Peyer's patch (tissue), 4 donors: ENCODE results near the gene REV3L. TPM values are rescaled to one million over a fixed set of nuclear protein-coding genes. Genes with fewer than 3 reads are reported as not detected.

Experiments used
- DNase-seq, 3 donors: peaks; one replicate each; pipeline ENCODE4 v3.0.0-alpha.2; 2017 to 2019
- H3K27ac ChIP-seq, 4 donors: fragments of 200-600 bp; sonication (generic); one replicate each; pipeline ENCODE4 v1.5.1; 2016 to 2019
- H3K27me3 ChIP-seq, 2 donors: fragments of 200-600 bp; sonication (generic); one replicate each; pipeline ENCODE4 v1.5.1; 2019
- H3K36me3 ChIP-seq, 3 donors: fragments of 200-600 bp; sonication (generic); one replicate each; pipeline ENCODE4 v1.5.1; 2016 to 2019
- H3K4me1 ChIP-seq, 4 donors: fragments of 200-600 bp; sonication (generic); one replicate each; pipeline ENCODE4 v1.5.1; 2016 to 2019
- H3K4me3 ChIP-seq, 4 donors: fragments of 200-600 bp; sonication (generic); 1 replicate in 3 of 4; 2 replicates in 1 of 4; pipeline ENCODE4 v1.5.1; 2016 to 2019; ENCODE audit warnings: mild to moderate bottlenecking in 1 of 4
- H3K9me3 ChIP-seq, 4 donors: fragments of 200-600 bp; sonication (generic); one replicate each; pipeline ENCODE4 v1.5.1; 2016 to 2019; ENCODE audit warnings: mild to moderate bottlenecking in 1 of 4
- CTCF ChIP-seq, 6 experiments: fragments of 450-650 bp in 4 of 6; fragments of 200-600 bp in 2 of 6; sonication (generic) in 1 of 6; IDR thresholded peaks; one replicate each; pipeline ENCODE4 v1.5.1; 2017 to 2019; ENCODE audit warnings: antibody characterized with exemption in 6 of 6, mild to moderate bottlenecking in 3 of 6, moderate library complexity in 1 of 6
- POLR2A ChIP-seq, 2 donors: fragments of 450-650 bp; IDR thresholded peaks; one replicate each; pipeline ENCODE4 v1.5.1; 2017; ENCODE audit warnings: antibody characterized with exemption in 2 of 2, mild to moderate bottlenecking in 2 of 2, moderate library complexity in 2 of 2
- total RNA-seq, 4 donors: library from RNA; depleted of rRNA; stranded (reverse); fragments of >200 nt; gene quantifications; one replicate each; pipeline ENCODE4 v1.1.0, GENCODE V29; 2016

The REV3L gene
- total RNA-seq, 4 donors from 2014 or later = 20.5 to 50.3 (median 38.0) TPM

GRCh38 chr6:111381123-111381522 is 101.9 kb downstream of the REV3L start:
- no peak for DNase-seq
- H3K36me3 ChIP-seq = peaks cover 0 to 31% (median 0%) of the 10 kb centered on the region in 3 donors
- H3K27ac ChIP-seq = no peak overlapping the region
- no peak overlapping the region for H3K4me3 ChIP-seq
- no peak for TF ChIP-seq CTCF (IDR thresholded peaks at IDR 0.05)
- no peak for TF ChIP-seq POLR2A (IDR thresholded peaks at IDR 0.05)
- no peaks in the 10 kb centered on the region for H3K9me3 ChIP-seq
- no peaks in the 10 kb centered on the region for H3K4me1 ChIP-seq
- H3K27me3 ChIP-seq = no peaks in the 10 kb centered on the region

GRCh38 chr6:111379831-111380230 is 103.2 kb downstream of the REV3L start:
- TF ChIP-seq POLR2A (IDR thresholded peaks at IDR 0.05) = no peak
- no peak for TF ChIP-seq CTCF (IDR thresholded peaks at IDR 0.05)
- Histone ChIP-seq H3K36me3 (peaks cover 0 to 42% (median 0%) of the 10 kb centered on the region in 3 donors), H3K27ac (no peak overlapping the region), H3K4me3 (no peak overlapping the region), H3K27me3 (no peaks in the 10 kb centered on the region), H3K4me1 (no peaks in the 10 kb centered on the region), H3K9me3 (no peaks in the 10 kb centered on the region)
- no peak for DNase-seq

GRCh38 chr6:111379302-111379701 is 103.7 kb downstream of the REV3L start:
- Histone ChIP-seq H3K36me3 (peaks cover 0 to 44% (median 0%) of the 10 kb centered on the region in 3 donors), H3K4me1 (no peaks in the 10 kb centered on the region), H3K27me3 (no peaks in the 10 kb centered on the region), H3K9me3 (no peaks in the 10 kb centered on the region), H3K27ac (no peak overlapping the region), H3K4me3 (no peak overlapping the region)
- no peak for TF ChIP-seq CTCF (IDR thresholded peaks at IDR 0.05)
- no peak for TF ChIP-seq POLR2A (IDR thresholded peaks at IDR 0.05)
- no peak for DNase-seq

GRCh38 chr6:111377558-111378120 is 105.4 kb downstream of the REV3L start:
- TF ChIP-seq POLR2A (IDR thresholded peaks at IDR 0.05) (no peak), CTCF (IDR thresholded peaks at IDR 0.05) (no peak)
- Histone ChIP-seq H3K36me3 (peaks cover 0 to 47% (median 0%) of the 10 kb centered on the region in 3 donors), H3K27ac (no peak overlapping the region), H3K27me3 (no peaks in the 10 kb centered on the region), H3K9me3 (no peaks in the 10 kb centered on the region), H3K4me3 (no peak overlapping the region), H3K4me1 (no peaks in the 10 kb centered on the region)
- DNase-seq = no peak

GRCh38 chr6:111367393-111368088 is 115.5 kb downstream of the REV3L start:
- H3K4me1 ChIP-seq = no peaks in the 10 kb centered on the region
- H3K27me3 ChIP-seq = no peaks in the 10 kb centered on the region
- no peaks in the 10 kb centered on the region for H3K9me3 ChIP-seq
- peaks cover 0 to 17% (median 0%) of the 10 kb centered on the region in 3 donors for H3K36me3 ChIP-seq
- H3K4me3 ChIP-seq = no peak overlapping the region
- DNase-seq = no peak
- TF ChIP-seq POLR2A (IDR thresholded peaks at IDR 0.05) (no peak), CTCF (IDR thresholded peaks at IDR 0.05) (no peak)
- no peak overlapping the region for H3K27ac ChIP-seq
